ENCODE measurements around the gene LLGL2.
A peak's percentile ranks its signal among the peaks of the same experiment; 100 is the strongest.

LLGL2 gene

DNA sequence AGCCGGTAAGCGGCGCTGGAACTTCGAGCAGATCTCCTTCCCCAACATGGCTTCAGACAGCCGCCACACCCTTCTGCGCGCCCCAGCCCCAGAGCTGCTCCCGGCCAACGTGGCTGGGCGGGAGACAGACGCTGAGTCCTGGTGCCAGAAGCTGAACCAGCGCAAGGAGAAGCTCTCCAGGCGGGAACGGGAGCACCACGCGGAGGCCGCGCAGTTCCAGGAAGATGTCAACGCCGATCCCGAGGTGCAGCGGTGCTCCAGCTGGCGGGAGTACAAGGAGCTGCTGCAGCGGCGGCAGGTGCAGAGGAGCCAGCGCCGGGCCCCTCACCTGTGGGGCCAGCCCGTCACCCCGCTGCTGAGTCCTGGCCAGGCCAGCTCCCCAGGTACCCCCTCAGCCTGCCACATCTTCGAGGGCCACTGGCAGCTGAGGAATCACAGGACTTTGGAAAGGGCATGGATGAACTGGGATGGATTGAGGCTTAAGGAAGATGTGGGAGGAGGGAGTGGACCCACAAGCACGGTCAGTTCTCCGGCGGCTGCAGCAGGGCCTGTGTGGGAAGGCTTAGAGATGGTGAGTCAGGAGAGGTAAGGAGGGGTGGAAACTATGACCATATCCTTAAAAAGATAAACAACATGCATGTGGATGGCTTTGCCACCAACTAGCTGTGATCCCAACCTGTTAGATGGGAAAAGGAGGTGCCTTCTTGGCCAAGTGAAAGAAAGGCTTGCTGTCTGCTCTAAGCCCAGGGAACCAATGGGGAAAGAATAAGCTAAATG, 3.4 kb upstream of the LLGL2 start:
- Histone ChIP-seq H3K4me1 (ENCODE audit: control insufficient read depth, insufficient read depth, low read length, poor library complexity, severe bottlenecking) (peaks cover 30% of the 10 kb centered on the region), H3K9me3 (ENCODE audit: control insufficient read depth, low read length) (no peaks in the 10 kb centered on the region), H3K27me3 (replicated peaks; ENCODE audit: control insufficient read depth, insufficient read depth, low read length, poor library complexity, severe bottlenecking) (no peaks in the 10 kb centered on the region), H3K4me3 (ENCODE audit: insufficient read depth, low read depth, low read length, poor library complexity, severe bottlenecking) (no peak overlapping the region), H3K27ac (ENCODE audit: insufficient read depth, low read length, poor library complexity, severe bottlenecking) (no peak overlapping the region), H3K36me3 (ENCODE audit: control insufficient read depth, insufficient read depth, low read length) (peaks cover 18% of the 10 kb centered on the region)
- no peak for DNase-seq

DNA sequence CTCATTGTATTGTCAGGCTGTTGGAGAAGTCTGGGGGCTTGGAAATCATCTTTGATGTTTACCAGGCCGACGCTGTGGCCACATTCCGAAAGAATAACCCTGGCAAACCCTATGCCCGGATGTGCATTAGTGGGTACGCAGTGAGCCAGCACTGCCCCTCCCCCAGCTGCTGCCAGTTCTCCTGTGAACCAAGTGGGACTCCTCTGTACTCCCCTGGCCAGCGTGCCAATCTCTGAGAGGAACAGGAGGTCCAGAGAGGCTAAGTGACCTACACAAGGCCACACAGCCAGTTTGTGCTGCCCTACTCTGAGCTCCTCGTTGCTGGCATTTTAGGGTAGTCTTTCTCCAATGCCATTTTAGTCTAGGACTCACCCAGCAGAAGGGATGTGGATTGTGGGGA, 1.9 kb upstream of the LLGL2 start:
- no peak for DNase-seq
- Histone ChIP-seq H3K27ac (ENCODE audit: insufficient read depth, low read length, poor library complexity, severe bottlenecking) (no peak overlapping the region), H3K27me3 (replicated peaks; ENCODE audit: control insufficient read depth, insufficient read depth, low read length, poor library complexity, severe bottlenecking) (no peaks in the 10 kb centered on the region), H3K36me3 (ENCODE audit: control insufficient read depth, insufficient read depth, low read length) (peaks cover 18% of the 10 kb centered on the region), H3K4me3 (ENCODE audit: insufficient read depth, low read depth, low read length, poor library complexity, severe bottlenecking) (no peak overlapping the region), H3K4me1 (ENCODE audit: control insufficient read depth, insufficient read depth, low read length, poor library complexity, severe bottlenecking) (peaks cover 19% of the 10 kb centered on the region), H3K9me3 (ENCODE audit: control insufficient read depth, low read length) (no peaks in the 10 kb centered on the region)

DNA sequence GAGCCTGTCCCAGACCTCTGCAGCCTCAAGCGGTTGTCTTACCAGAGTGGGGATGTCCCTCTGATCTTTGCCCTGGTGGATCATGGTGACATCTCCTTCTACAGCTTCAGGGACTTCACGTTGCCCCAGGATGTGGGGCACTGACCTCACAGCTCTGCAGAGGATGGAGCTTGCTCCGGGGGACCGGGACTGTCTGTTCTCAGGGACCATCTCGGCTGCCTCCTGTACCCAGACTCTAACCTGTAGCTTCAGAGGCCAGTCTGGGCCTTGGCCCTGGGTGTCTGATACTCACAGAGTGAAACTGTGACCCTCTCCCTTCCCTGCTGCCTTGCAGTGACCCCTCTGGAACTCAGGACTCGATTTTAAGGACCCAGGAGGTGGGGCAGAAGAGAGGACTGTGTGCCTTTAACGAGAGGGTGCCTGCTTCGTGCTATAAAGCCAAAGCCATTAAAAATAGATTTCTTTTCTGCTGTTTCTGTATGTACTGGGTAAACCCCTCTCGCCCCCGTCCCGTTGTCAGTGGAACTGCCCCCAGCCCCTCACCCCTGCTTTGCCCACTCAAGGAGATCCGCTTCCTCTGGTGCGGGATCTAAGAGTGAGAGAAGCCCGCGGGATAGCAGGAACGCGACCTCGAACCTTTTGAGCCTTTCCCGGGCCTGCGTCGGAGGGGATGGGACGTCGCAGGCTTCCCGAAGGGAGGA, 1.1 kb upstream of the LLGL2 start:
- Histone ChIP-seq H3K9me3 (ENCODE audit: control insufficient read depth, low read length) (no peaks in the 10 kb centered on the region), H3K36me3 (ENCODE audit: control insufficient read depth, insufficient read depth, low read length) (peaks cover 18% of the 10 kb centered on the region), H3K27me3 (replicated peaks; ENCODE audit: control insufficient read depth, insufficient read depth, low read length, poor library complexity, severe bottlenecking) (no peaks in the 10 kb centered on the region), H3K4me3 (ENCODE audit: insufficient read depth, low read depth, low read length, poor library complexity, severe bottlenecking) (peak overlapping the region; percentile 71), H3K4me1 (ENCODE audit: control insufficient read depth, insufficient read depth, low read length, poor library complexity, severe bottlenecking) (peaks cover 13% of the 10 kb centered on the region), H3K27ac (ENCODE audit: insufficient read depth, low read length, poor library complexity, severe bottlenecking) (no peak overlapping the region)
- DNase-seq = no peak

DNA sequence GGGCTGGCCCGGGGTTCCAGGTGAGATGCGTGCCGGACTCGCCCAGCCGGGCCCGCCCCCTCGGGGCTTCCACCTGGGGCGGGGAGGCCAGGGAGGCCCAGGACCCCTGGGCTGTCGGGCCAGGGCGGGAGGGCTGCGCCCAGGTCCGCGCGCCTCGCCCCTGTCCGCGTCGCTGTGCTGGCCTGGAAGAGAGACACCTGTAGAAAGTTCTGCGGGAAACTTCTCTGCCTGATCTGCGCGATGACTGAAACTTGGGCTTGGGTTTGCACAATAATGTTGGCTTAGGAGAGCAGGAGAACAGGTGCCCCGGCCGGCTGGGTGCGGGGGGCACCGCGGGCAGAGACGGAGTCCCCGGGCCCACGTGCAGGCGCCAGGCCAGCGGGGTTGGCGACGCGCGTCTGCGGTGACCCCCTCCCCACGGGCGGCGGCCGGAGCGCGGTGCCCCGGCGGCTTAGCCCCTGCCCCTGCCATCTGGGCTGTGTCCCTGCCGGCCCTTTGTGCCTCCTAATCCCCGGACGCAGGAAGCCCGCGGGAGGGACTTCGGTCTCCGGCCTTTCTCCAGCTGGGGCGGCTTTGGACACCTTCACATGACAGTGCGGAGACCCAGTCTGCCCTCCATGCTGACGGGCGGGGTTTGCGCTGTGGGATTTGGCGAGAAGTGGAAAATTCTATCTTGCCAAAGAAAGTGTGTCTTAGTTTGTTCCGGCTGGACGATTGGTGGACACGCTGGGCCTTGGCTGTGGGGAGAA, 483 bp downstream of the LLGL2 start:
- H3K27ac ChIP-seq (ENCODE audit: insufficient read depth, low read length, poor library complexity, severe bottlenecking) = peak overlapping the region; percentile 32
- no peaks in the 10 kb centered on the region for H3K9me3 ChIP-seq (ENCODE audit: control insufficient read depth, low read length)
- DNase-seq = no peak
- peaks cover 13% of the 10 kb centered on the region for H3K4me1 ChIP-seq (ENCODE audit: control insufficient read depth, insufficient read depth, low read length, poor library complexity, severe bottlenecking)
- H3K36me3 ChIP-seq (ENCODE audit: control insufficient read depth, insufficient read depth, low read length) = peaks cover 14% of the 10 kb centered on the region
- H3K27me3 ChIP-seq (replicated peaks; ENCODE audit: control insufficient read depth, insufficient read depth, low read length, poor library complexity, severe bottlenecking) = no peaks in the 10 kb centered on the region
- H3K4me3 ChIP-seq (ENCODE audit: insufficient read depth, low read depth, low read length, poor library complexity, severe bottlenecking) = peak overlapping the region; percentile 62

DNA sequence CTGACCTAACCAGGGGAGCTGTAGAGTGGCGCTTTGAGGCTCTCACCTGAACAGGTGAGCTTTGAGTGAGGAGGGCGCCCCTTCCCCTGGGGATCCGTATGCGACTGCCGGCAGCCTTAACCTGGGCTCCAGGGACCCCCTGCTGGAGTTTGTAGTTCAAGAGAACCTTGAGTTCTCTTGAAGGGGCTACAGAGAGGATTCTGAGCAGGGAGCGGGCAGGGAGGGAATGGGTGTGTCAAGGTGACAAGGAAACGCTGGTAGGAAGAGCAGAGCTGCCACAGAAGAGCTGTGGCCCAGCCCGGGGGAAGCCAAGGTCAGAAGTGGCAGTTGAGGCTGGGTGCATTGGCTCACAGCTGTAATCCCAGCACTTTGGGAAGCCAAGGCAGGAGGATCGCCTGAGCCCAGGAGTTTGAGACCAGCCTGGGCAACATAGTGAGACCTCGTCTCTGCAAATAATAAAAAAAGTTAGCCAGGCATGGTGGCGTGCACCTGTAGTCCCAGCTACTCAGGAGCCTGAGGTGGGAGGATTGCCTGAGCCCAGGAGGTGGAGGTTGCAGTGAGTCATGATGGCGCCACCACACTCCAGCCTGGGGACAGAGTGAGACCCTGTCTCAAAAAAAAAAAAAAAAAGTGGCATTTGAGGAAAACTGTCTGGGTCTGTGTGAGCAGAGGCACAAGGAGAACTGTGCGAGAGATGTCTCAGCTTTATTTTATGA, 1.2 kb downstream of the LLGL2 start:
- Histone ChIP-seq H3K4me3 (ENCODE audit: insufficient read depth, low read depth, low read length, poor library complexity, severe bottlenecking) (peak overlapping the region; percentile 62), H3K27me3 (replicated peaks; ENCODE audit: control insufficient read depth, insufficient read depth, low read length, poor library complexity, severe bottlenecking) (no peaks in the 10 kb centered on the region), H3K4me1 (ENCODE audit: control insufficient read depth, insufficient read depth, low read length, poor library complexity, severe bottlenecking) (peaks cover 13% of the 10 kb centered on the region), H3K9me3 (ENCODE audit: control insufficient read depth, low read length) (no peaks in the 10 kb centered on the region), H3K27ac (ENCODE audit: insufficient read depth, low read length, poor library complexity, severe bottlenecking) (no peak overlapping the region), H3K36me3 (ENCODE audit: control insufficient read depth, insufficient read depth, low read length) (peaks cover 7% of the 10 kb centered on the region)
- no peak for DNase-seq

DNA sequence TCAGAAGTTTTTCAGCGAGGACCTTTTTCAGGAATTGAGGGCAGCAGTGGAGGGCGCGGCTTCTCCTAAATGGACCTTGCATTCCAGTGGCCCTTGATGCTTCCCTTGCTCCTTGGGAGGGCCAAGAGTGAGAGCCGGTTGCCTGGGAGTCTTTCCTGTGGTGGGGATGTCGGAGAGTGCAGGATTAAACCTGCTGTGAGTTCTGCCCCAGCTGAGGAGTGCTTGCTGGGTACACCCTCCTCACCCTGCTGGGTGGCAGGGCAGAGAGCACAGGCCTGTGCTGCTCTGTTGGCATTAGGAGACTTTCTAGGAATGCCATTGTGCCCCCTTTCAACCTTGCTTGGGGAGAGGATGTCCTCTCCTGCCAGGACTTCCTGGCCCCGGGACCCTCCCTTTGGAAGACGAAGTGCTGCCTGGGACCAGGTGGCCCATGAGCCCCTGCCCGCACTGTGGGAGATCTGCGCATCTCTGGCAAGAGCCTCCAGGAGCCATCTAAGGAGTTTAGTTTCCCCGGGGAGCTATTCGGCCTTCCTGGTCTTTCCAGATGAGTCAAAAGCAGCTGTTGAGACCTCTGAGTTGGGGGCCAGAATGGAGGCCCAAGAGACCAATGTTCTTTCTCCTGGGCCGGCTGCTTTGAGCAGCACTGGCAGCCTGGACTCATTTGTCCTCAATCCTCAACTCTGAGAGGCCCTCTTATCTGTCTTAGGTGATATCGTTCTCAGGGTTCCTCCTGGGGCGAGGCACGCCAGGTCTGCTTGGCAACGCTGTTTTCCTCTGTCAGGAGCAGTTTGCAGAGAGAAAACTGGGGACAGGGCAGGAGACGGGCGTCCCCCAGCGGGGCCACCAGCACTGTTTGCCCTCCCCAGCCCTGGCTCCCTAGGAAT, 5.6 kb downstream of the LLGL2 start:
- H3K4me1 ChIP-seq (ENCODE audit: control insufficient read depth, insufficient read depth, low read length, poor library complexity, severe bottlenecking) = peaks cover 21% of the 10 kb centered on the region
- H3K27me3 ChIP-seq (replicated peaks; ENCODE audit: control insufficient read depth, insufficient read depth, low read length, poor library complexity, severe bottlenecking) = no peaks in the 10 kb centered on the region
- no peak overlapping the region for H3K27ac ChIP-seq (ENCODE audit: insufficient read depth, low read length, poor library complexity, severe bottlenecking)
- no peak for DNase-seq
- no peaks in the 10 kb centered on the region for H3K36me3 ChIP-seq (ENCODE audit: control insufficient read depth, insufficient read depth, low read length)
- H3K4me3 ChIP-seq (ENCODE audit: insufficient read depth, low read depth, low read length, poor library complexity, severe bottlenecking) = no peak overlapping the region
- no peaks in the 10 kb centered on the region for H3K9me3 ChIP-seq (ENCODE audit: control insufficient read depth, low read length)

DNA sequence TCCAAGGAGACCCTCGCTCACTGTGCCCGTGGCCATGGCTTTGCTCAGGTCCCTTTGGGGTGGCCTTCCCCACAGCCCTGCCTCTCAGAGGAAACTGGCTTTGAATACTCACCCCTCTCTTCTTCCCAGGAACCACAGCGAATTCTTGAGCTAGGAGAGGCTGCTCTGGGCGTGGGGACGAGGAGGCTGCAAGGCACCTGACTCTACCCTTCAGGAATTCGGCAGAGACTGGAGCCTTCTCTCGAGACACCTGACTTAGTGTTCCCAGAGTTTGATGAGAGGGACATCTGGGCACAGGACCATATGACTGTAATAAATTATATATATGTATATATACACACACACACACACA, 6.2 kb downstream of the LLGL2 start:
- no peak for DNase-seq
- Histone ChIP-seq H3K4me3 (ENCODE audit: insufficient read depth, low read depth, low read length, poor library complexity, severe bottlenecking) (no peak overlapping the region), H3K27me3 (replicated peaks; ENCODE audit: control insufficient read depth, insufficient read depth, low read length, poor library complexity, severe bottlenecking) (no peaks in the 10 kb centered on the region), H3K9me3 (ENCODE audit: control insufficient read depth, low read length) (no peaks in the 10 kb centered on the region), H3K36me3 (ENCODE audit: control insufficient read depth, insufficient read depth, low read length) (no peaks in the 10 kb centered on the region), H3K27ac (ENCODE audit: insufficient read depth, low read length, poor library complexity, severe bottlenecking) (no peak overlapping the region), H3K4me1 (ENCODE audit: control insufficient read depth, insufficient read depth, low read length, poor library complexity, severe bottlenecking) (peaks cover 16% of the 10 kb centered on the region)

DNA sequence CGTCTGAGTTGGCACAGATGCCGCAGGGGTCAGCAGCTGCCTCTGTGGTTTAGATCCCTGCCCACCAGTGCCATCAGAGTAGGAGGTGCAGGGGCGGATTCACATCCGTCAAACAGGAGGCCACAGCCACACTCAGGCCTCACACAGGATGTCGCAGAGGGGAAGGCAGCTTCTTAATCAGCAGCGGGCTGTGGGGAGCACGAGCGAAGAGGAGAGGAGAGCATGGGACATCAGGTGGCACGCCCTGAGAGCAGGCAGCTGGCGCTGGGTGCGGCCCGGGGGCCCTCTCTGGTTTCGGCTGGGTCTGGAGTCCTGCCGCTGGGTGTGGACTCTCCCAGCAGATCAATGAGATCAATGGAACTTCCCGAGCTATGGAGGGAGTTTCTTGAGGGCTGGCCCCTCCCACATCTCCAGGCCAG, 9.6 kb downstream of the LLGL2 start:
- Histone ChIP-seq H3K4me1 (ENCODE audit: control insufficient read depth, insufficient read depth, low read length, poor library complexity, severe bottlenecking) (peaks cover 16% of the 10 kb centered on the region), H3K27ac (ENCODE audit: insufficient read depth, low read length, poor library complexity, severe bottlenecking) (peak overlapping the region; percentile 35), H3K27me3 (replicated peaks; ENCODE audit: control insufficient read depth, insufficient read depth, low read length, poor library complexity, severe bottlenecking) (no peaks in the 10 kb centered on the region), H3K36me3 (ENCODE audit: control insufficient read depth, insufficient read depth, low read length) (no peaks in the 10 kb centered on the region), H3K4me3 (ENCODE audit: insufficient read depth, low read depth, low read length, poor library complexity, severe bottlenecking) (no peak overlapping the region), H3K9me3 (ENCODE audit: control insufficient read depth, low read length) (no peaks in the 10 kb centered on the region)
- peak; percentile 26 to 27 (median 27) for DNase-seq

DNA sequence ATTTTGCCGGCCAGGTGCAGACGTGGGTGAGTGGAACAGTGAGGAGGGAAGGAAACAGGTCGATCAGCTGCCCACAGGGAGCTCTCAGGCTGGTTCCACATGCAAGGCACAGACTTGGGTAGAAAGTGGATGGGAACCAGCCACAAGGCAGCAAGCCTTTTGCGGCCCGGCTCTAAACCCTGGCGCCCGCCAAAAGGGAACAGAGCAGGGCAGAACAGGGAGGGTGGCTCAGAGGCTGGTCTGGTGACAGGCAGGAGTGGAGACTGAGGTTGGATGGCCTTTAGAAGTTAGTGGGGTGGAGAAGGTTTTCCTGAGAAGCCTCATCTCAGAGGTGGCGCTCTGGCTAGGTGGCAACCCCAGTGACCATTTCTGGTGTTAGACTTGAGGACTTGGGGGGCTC, 10.4 kb downstream of the LLGL2 start:
- Histone ChIP-seq H3K9me3 (ENCODE audit: control insufficient read depth, low read length) (no peaks in the 10 kb centered on the region), H3K4me3 (ENCODE audit: insufficient read depth, low read depth, low read length, poor library complexity, severe bottlenecking) (no peak overlapping the region), H3K4me1 (ENCODE audit: control insufficient read depth, insufficient read depth, low read length, poor library complexity, severe bottlenecking) (peaks cover 16% of the 10 kb centered on the region), H3K27me3 (replicated peaks; ENCODE audit: control insufficient read depth, insufficient read depth, low read length, poor library complexity, severe bottlenecking) (no peaks in the 10 kb centered on the region), H3K27ac (ENCODE audit: insufficient read depth, low read length, poor library complexity, severe bottlenecking) (no peak overlapping the region), H3K36me3 (ENCODE audit: control insufficient read depth, insufficient read depth, low read length) (no peaks in the 10 kb centered on the region)
- DNase-seq = no peak

Measured in effector memory CD4-positive, alpha-beta T cell (primary cell).